Tibial artery (tissue), 4 donors: ENCODE data around the gene SYTL2.
A peak's percentile ranks its signal among the peaks of the same experiment; 100 is the strongest.

Experiments
- DNase-seq, 2 donors: peaks; one replicate each; pipeline ENCODE4 v3.0.0-alpha.2; 2019
- H3K27ac ChIP-seq, 2 donors: fragments of 200-600 bp; sonication (generic) in 1 of 2; 1 replicate in 1 of 2; 2 replicates in 1 of 2; pipeline ENCODE4 v1.5.1; 2018 to 2019; ENCODE audit warnings: mild to moderate bottlenecking in 1 of 2
- H3K27me3 ChIP-seq, 2 donors: fragments of 200-600 bp; sonication (generic) in 1 of 2; one replicate each; pipeline versions ENCODE4 v1.5.1 to v1.6.0; 2016 to 2019
- H3K36me3 ChIP-seq, 3 donors: fragments of 200-600 bp; sonication (generic) in 2 of 3; one replicate each; pipeline ENCODE4 v1.5.1; 2016 to 2019; ENCODE audit warnings: mild to moderate bottlenecking in 2 of 3
- H3K4me1 ChIP-seq, 4 donors: fragments of 200-600 bp; sonication (generic) in 2 of 4; 1 replicate in 3 of 4; 2 replicates in 1 of 4; pipeline ENCODE4 v1.5.1; 2016 to 2019
- H3K4me3 ChIP-seq, 2 donors: fragments of 200-600 bp; sonication (generic) in 1 of 2; 1 replicate in 1 of 2; 2 replicates in 1 of 2; pipeline ENCODE4 v1.5.1; 2018 to 2019; ENCODE audit warnings: mild to moderate bottlenecking in 2 of 2
- H3K9me3 ChIP-seq, 3 donors: fragments of 200-600 bp; sonication (generic) in 1 of 3; one replicate each; pipeline ENCODE4 v1.5.1; 2016 to 2019
- CTCF ChIP-seq, 2 experiments: fragments of 200-600 bp in 1 of 2; fragments of 450-650 bp in 1 of 2; IDR thresholded peaks; one replicate each; pipeline ENCODE4 v1.5.1; 2017 to 2019; ENCODE audit warnings: antibody characterized with exemption in 2 of 2, mild to moderate bottlenecking in 1 of 2, moderate library complexity in 1 of 2
- intact Hi-C: fragments of 100-400 bp; cut with DNase I; formaldehyde crosslinking; loops from one replicate; pipeline ENCODE4 v1.15.0; 2023; ENCODE audit warnings: low total_unique reads

Gene SYTL2

GRCh38 chr11:85647604-85648299 lies 163.2 kb downstream of the SYTL2 start, which contains the start of gene TMEM126A:
TMEM126A (plus strand) TSS chr11:85647967; CDS start chr11:85650256, 2,289 bp downstream.
- H3K9me3 ChIP-seq, result no peaks in the 10 kb centered on the region
- DNase-seq, result peak; percentile 90 to 91
- peak within 1 kb of the TSS; percentile 68 to 72 for H3K4me3 ChIP-seq
- H3K36me3 ChIP-seq, result peaks cover 0 to 12% (median 0%) of the 10 kb centered on the region in 3 donors
- intact Hi-C loops, result no loop called here
- H3K4me1 ChIP-seq, result peaks cover 0 to 20% (median 17%) of the 10 kb centered on the region in 4 donors
- H3K27ac ChIP-seq, result peak within 1 kb of the TSS; percentile 77 to 83
- TF ChIP-seq CTCF (IDR thresholded peaks at IDR 0.05), result no peak
- H3K27me3 ChIP-seq, result no peaks in the 10 kb centered on the region

GRCh38 chr11:85647078-85647477 lies 163.9 kb downstream of the SYTL2 start:
- Histone ChIP-seq H3K4me1 (peaks cover 0 to 20% (median 17%) of the 10 kb centered on the region in 4 donors), H3K27me3 (no peaks in the 10 kb centered on the region), H3K27ac (peak overlapping the region; percentile 77 to 83), H3K4me3 (peak overlapping the region; percentile 68 to 72), H3K36me3 (peaks cover 0 to 11% (median 0%) of the 10 kb centered on the region in 3 donors), H3K9me3 (no peaks in the 10 kb centered on the region)
- TF ChIP-seq CTCF (IDR thresholded peaks at IDR 0.05), result no peak
- intact Hi-C loops, result no loop called here
- DNase-seq, result no peak
